Measurements from ENCODE around the gene VDR.

The VDR gene

GRCh38 chr12:47856094-47856493 is 48.7 kb downstream of the VDR start:
- no peak for DNase-seq (ENCODE audit: low spot score)
- no peak for TF ChIP-seq CTCF (IDR thresholded peaks at IDR 0.05)
- Histone ChIP-seq H3K4me3 (no peak overlapping the region), H3K27ac (no peak overlapping the region)

- TF ChIP-seq CTCF (IDR thresholded peaks at IDR 0.05), result no peak
- no peak for DNase-seq (ENCODE audit: low spot score)
- H3K27ac ChIP-seq, result no peak overlapping the region
- no peak overlapping the region for H3K4me3 ChIP-seq
Observed at GRCh38 chr12:47855502-47855901, 49.3 kb downstream of the VDR start.

DNA sequence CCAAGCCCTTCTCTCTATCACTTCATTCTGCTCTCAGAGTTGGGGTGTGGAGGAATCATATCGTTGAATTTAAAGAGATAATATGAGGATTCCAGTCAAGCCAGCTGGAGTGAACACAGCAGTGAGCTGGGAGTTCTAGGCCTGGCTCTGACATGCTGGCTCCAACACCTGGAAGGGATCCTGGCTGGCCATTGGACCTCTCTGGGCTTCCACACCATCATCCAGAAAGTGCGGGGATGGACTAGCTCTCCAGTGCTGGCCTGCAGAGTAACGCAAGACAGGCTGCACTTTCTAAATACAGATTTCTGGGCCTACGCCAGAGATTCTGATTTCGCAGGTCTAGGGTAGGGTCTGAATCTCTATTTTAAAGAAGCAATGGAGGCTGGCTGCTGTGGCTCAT is 50.3 kb downstream of the VDR start:
- Histone ChIP-seq H3K4me3 (no peak overlapping the region), H3K27ac (no peak overlapping the region)
- DNase-seq (ENCODE audit: low spot score), result no peak
- TF ChIP-seq CTCF (IDR thresholded peaks at IDR 0.05), result no peak

DNA sequence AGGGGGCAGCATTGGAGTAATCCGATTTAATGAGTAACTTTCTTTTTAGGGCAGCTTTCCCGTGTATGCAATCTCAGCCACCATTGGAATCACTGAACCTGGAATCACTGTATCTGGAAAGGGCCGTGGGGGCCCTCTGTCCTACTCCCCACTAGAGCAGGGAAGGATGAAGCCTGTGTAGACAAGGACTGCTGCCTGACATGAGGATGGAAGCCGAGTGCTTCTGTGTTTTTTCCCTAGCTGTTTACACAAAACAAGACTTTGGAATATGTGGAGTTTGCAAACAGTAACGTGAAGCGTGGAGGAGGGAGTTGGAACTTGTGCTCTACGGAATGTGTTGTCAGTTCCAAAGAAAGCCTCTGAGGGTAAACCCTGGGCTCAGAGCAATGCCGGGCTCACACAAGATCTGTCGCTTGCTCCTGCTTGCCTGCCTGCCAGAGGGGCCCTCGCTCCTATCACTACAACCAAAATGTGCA is 52.7 kb downstream of the VDR start:
- no peak for DNase-seq (ENCODE audit: low spot score)
- TF ChIP-seq CTCF (IDR thresholded peaks at IDR 0.05), result no peak
- no peak overlapping the region for H3K27ac ChIP-seq
- H3K4me3 ChIP-seq, result no peak overlapping the region

DNA sequence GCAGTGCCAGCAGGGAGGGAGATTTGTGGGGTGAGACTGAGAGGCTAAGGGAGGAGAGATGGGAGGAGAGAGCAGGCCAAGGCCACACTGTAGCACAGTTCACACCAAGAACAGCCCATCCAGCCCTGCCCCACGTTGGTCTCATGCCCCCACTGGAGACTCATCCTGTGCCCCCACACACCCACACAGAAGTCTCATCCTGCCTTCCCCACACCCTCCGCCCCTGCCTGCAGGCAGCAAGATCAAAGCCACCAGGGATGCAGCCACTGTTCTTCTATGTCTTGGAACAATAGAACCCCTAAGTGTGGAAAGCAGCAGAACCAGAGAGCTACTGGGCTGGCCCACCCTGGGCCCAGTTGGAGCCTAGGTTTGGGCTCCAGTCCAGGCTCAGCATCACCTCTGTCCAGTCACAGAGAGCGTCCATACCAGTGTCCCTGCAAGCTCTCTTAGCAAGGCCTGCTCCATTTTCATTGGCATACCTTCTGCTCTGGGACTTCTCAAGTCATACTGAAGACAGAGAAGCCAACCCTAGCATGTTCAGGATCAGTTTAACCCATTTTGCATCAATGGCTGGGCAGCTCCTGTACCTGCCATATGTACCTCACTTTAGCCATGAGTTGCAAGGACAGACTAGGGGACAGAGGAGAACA is 53.4 kb downstream of the VDR start:
- TF ChIP-seq CTCF (IDR thresholded peaks at IDR 0.05), result no peak
- Histone ChIP-seq H3K27ac (no peak overlapping the region), H3K4me3 (no peak overlapping the region)
- no peak for DNase-seq (ENCODE audit: low spot score)

DNA sequence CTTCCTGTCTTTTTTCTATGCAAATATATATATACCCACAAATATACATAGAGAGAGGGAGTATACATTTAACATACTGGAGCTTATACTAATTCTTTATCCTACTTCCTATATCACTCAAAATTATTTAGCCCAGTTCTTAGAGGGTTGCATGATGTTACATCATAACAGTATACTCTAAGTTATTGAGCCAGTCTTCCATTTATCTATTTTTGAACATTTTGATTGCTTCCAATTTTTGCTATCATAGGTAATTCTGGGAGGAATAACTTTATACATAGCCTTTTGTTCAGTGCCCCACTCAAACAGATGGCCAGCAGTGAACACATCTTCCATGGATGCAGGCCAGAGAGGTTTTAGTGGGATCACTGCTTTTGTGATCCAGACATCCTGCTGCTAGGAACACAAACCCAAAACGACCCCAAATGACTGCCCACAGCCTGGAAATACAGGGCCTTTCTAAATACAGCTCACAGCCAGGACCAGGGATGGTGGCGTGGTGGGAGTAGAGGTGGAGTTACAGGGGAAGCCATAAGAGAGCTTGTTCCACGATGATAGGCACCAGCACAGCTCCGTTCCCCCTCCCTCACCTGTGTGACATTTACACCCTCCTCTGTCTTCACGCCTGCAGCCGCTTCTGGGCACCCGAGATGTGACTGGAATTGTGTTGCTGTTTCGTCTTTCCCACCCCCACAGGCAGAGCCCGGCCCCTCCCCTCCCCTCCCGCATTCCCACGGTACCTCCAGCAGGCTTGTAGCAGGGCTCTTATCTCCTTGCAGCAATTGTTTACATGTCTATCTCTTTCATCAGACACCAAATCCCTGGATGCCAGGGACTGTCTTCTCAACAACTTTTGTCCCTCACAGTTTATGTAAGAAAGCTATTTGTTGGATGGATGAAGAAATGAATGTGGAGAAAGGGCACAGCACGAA is 54.4 kb downstream of the VDR start:
- DNase-seq (ENCODE audit: low spot score), result no peak
- no peak overlapping the region for H3K4me3 ChIP-seq
- TF ChIP-seq CTCF (IDR thresholded peaks at IDR 0.05), result no peak
- H3K27ac ChIP-seq, result no peak overlapping the region

Measured in coronary artery (tissue), 2 donors.